Endometrial microvascular endothelial cells (primary cell): ENCODE measurements around the gene ADGRG2. TPM values are rescaled to one million over a fixed set of nuclear protein-coding genes. Genes with fewer than 3 reads are reported as not detected.

Experiments
- total RNA-seq: library from RNA; depleted of rRNA; stranded (reverse); fragments of >200 nt; gene quantifications from one replicate; pipeline ENCODE4 v1.2.3, GENCODE V29; 2015; ENCODE audit errors: inconsistent ontology term

ADGRG2 gene
- total RNA-seq, 1 donor from 2014 or later, result not detected

Other genes with a start within 250 kb of the ADGRG2 start
- gene PHKA2, start 138.4 kb downstream of the ADGRG2 start, total RNA-seq, result 20.4 TPM
- 78.1 TPM for gene PDHA1, start 221.5 kb upstream of the ADGRG2 start, total RNA-seq